OCI-LY7 (cell line): Measurements from ENCODE around the gene DGKE.

Experiments used
- CTCF ChIP-seq: fragments of 200-600 bp; sonication (generic); conservative IDR thresholded peaks from 2 replicates; pipeline ENCODE4 v1.5.1; 2014; ENCODE audit warnings: mild to moderate bottlenecking, antibody characterized with exemption, low read length, moderate library complexity, mixed read lengths
- EZH2phosphoT487 ChIP-seq: fragments of 200-600 bp; sonication (generic); IDR thresholded peaks from 2 replicates; pipeline ENCODE4 v1.6.1; 2018; ENCODE audit warnings: low read depth, borderline replicate concordance, mild to moderate bottlenecking, mixed run types, antibody characterized with exemption, low read length, moderate library complexity, mixed read lengths

GRCh38 chr17:56897646-56898424 is 63.9 kb downstream of the DGKE start:
- TF ChIP-seq CTCF (no peak), EZH2phosphoT487 (no peak)
